A549 (cell line): ENCODE results near the gene ZNRF4. TPM values are rescaled to one million over a fixed set of nuclear protein-coding genes. Genes with fewer than 3 reads are reported as not detected.
"Not testable (repeated sequence)": the region's sequence is repeated elsewhere in the genome, so short reads cannot be mapped to it uniquely, and the experiment has no call there.

Source experiments
- ATAC-seq, 2 experiments: fragments of 200-7000 bp in 1 of 2; fragments of >200 bp in 1 of 2; cut with Nextera tagmentation in 1 of 2; cut with Tn5 transposase in 1 of 2; 3 replicates each; pipeline versions ENCODE4 v1.8.0 to v1.9.1; 2018 to 2020; ENCODE audit warnings: mild to moderate bottlenecking in 1 of 2, moderate library complexity in 1 of 2
- CTCF ChIA-PET: fragments of 300-600 bp; sonication (Branson Sonifier 250); formaldehyde crosslinking; extraction: SDS; loops from one replicate; lab custom pipeline; 2021; ENCODE audit warnings: antibody characterized with exemption, inconsistent platforms; lab: Yijun Ruan, JAX
- POLR2A ChIA-PET: fragments of 350-600 bp; formaldehyde crosslinking; extraction: SDS; loops from one replicate; lab custom pipeline; 2021; ENCODE audit warnings: antibody characterized with exemption, inconsistent platforms; lab: Yijun Ruan, JAX
- DNase-seq, 2 experiments: peaks; one replicate each; pipeline versions ENCODE4 v3.0.0 to v3.0.0-alpha.2; 2011 to 2016; ENCODE audit warnings: low read depth in 1 of 2, low spot score in 1 of 2
- FAIRE-seq: peaks from 2 replicates; lab custom pipeline; 2011; peaks lifted over from hg19 to GRCh38; lab: Jason Lieb, UNC
- H3K27ac ChIP-seq, 2 experiments: fragments of >200 bp; sonication (Bioruptor Twin); formaldehyde crosslinking; 3 replicates each; pipeline ENCODE4 v1.5.1; 2016 to 2017
- H3K4me1 ChIP-seq: fragments of >200 bp; sonication (Bioruptor Twin); formaldehyde crosslinking; 3 replicates; pipeline ENCODE4 v1.6.1; 2016
- H3K4me2 ChIP-seq: fragments of >200 bp; sonication (Bioruptor Twin); formaldehyde crosslinking; 3 replicates; pipeline ENCODE4 v1.6.1; 2016
- H3K4me3 ChIP-seq: fragments of >200 bp; sonication (Bioruptor Twin); formaldehyde crosslinking; 3 replicates; pipeline ENCODE4 v1.5.1; 2016
- H3K9me3 ChIP-seq: fragments of >200 bp; sonication (Bioruptor Twin); formaldehyde crosslinking; 3 replicates; pipeline ENCODE4 v1.6.1; 2016
- ATOH8 ChIP-seq: fragments of 250-450 bp; sonication (Bioruptor Pico); IDR thresholded peaks from 2 replicates; pipeline ENCODE4 v1.5.0; 2020; ENCODE audit warnings: low read depth, mild to moderate bottlenecking, moderate library complexity
- CHD2 ChIP-seq: fragments of 150-350 bp; IDR thresholded peaks from 2 replicates; pipeline ENCODE4 v1.6.1; 2014; ENCODE audit warnings: low read length; ENCODE audit not compliant: partially characterized antibody
- E2F6 ChIP-seq: IDR thresholded peaks from 2 replicates; pipeline ENCODE4 v1.6.1; 2012; ENCODE audit warnings: low read depth, borderline replicate concordance
- EP300 ChIP-seq, 2 experiments: fragments of >200 bp; sonication (Bioruptor Twin); formaldehyde crosslinking; IDR thresholded peaks; 2 replicates in 1 of 2; 3 replicates in 1 of 2; pipeline ENCODE4 v1.6.1; 2016 to 2017
- FOXS1 ChIP-seq: fragments of 250-450 bp; sonication (Bioruptor Pico); IDR thresholded peaks from 2 replicates; pipeline ENCODE4 v1.5.0; 2020; ENCODE audit warnings: mild to moderate bottlenecking, moderate library complexity
- HDAC2 ChIP-seq: fragments of 200-600 bp; sonication (generic); IDR thresholded peaks from 2 replicates; pipeline ENCODE4 v1.6.1; 2016
- HEYL ChIP-seq: fragments of 250-450 bp; sonication (Bioruptor Pico); IDR thresholded peaks from 2 replicates; pipeline ENCODE4 v1.8.0; 2021; ENCODE audit warnings: mild to moderate bottlenecking, moderate library complexity
- HOXA7 ChIP-seq: fragments of 250-450 bp; sonication (Bioruptor Pico); IDR thresholded peaks from 2 replicates; pipeline ENCODE4 v1.5.0; 2020; ENCODE audit warnings: mild to moderate bottlenecking, moderate library complexity
- MYC ChIP-seq: IDR thresholded peaks from 2 replicates; pipeline ENCODE4 v1.6.1; 2012; ENCODE audit warnings: mild to moderate bottlenecking, inconsistent platforms, low read length, improper control_type of control experiment, borderline replicate concordance
- NFE2L2 ChIP-seq: fragments of 150-350 bp; conservative IDR thresholded peaks from 2 replicates; pipeline ENCODE4 v1.6.1; 2014; ENCODE audit warnings: low read length
- RCOR1 ChIP-seq: fragments of 150-350 bp; IDR thresholded peaks from 2 replicates; pipeline ENCODE4 v1.6.1; 2014; ENCODE audit warnings: antibody characterized with exemption, low read length, low read depth
- SREBF2 ChIP-seq: fragments of 450-650 bp; IDR thresholded peaks from 2 replicates; pipeline ENCODE4 v1.6.1; 2014; ENCODE audit warnings: mild to moderate bottlenecking, moderate library complexity
- TFCP2L1 ChIP-seq: fragments of 250-450 bp; sonication (Bioruptor Pico); IDR thresholded peaks from 2 replicates; pipeline ENCODE4 v1.5.0; 2021; ENCODE audit warnings: mild to moderate bottlenecking
- ZC3H11A ChIP-seq: fragments of 450-650 bp; IDR thresholded peaks from 2 replicates; pipeline ENCODE4 v1.6.1; 2014; ENCODE audit warnings: antibody characterized with exemption, mild to moderate bottlenecking
- ZFP36 ChIP-seq: fragments of 450-650 bp; IDR thresholded peaks from 2 replicates; pipeline ENCODE4 v1.6.1; 2014; ENCODE audit warnings: borderline replicate concordance; ENCODE audit not compliant: partially characterized antibody
- ZSCAN20 ChIP-seq: fragments of 250-450 bp; sonication (Bioruptor Pico); IDR thresholded peaks from 2 replicates; pipeline ENCODE4 v1.8.0; 2022; ENCODE audit warnings: mild to moderate bottlenecking, moderate library complexity
- WGBS: methylation state at CpG from one replicate; pipeline ENCODE4 v1.1.6; 2017; ENCODE audit errors: missing lambda C conversion rate; 5-methylcytosine and 5-hydroxymethylcytosine counted together
- polyA minus RNA-seq: library from RNA; depleted of rRNA, polyadenylated mRNA; stranded (reverse); fragments of >200 nt; gene quantifications from 2 replicates; pipeline ENCODE4 v1.2.3, GENCODE V29; 2011; rRNA and poly(A)+ RNA removed
- polyA plus RNA-seq, 4 experiments: library from polyadenylated mRNA; depleted of rRNA in 3 of 4; stranded (reverse); fragments of >200 nt; fragmentation: RNase III in 1 of 4; extraction: RNeasy Plus Mini Kit Qiagen cat#74134 plus additional on column Dnase treatment in 1 of 4; gene quantifications; 2 replicates in 3 of 4; 3 replicates in 1 of 4; pipeline ENCODE4 v1.2.3, GENCODE V29; 2011 to 2017
- TF ChIP-seq, protein P1 (sequence below): fragments of 200-600 bp; sonication (generic); IDR thresholded peaks from 2 replicates; pipeline ENCODE4 v1.6.1; 2016; ENCODE audit warnings: antibody characterized with exemption, mild to moderate bottlenecking, moderate library complexity

Gene ZNRF4, protein sequence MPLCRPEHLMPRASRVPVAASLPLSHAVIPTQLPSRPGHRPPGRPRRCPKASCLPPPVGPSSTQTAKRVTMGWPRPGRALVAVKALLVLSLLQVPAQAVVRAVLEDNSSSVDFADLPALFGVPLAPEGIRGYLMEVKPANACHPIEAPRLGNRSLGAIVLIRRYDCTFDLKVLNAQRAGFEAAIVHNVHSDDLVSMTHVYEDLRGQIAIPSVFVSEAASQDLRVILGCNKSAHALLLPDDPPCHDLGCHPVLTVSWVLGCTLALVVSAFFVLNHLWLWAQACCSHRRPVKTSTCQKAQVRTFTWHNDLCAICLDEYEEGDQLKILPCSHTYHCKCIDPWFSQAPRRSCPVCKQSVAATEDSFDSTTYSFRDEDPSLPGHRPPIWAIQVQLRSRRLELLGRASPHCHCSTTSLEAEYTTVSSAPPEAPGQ
- polyA plus RNA-seq (2011; rRNA removed) (not detected in 2 replicates), polyA plus RNA-seq (2017; fragmentation: RNase III; extraction: RNeasy Plus Mini Kit Qiagen cat#74134 plus additional on column Dnase treatment) (not detected in 3 replicates), polyA minus RNA-seq (not detected in 2 replicates)
- polyA plus RNA-seq (2012; cell fraction: cytosol; rRNA removed): not detected in 2 replicates
- 0.06 TPM in 1 of 2 replicates, not detected in the other for polyA plus RNA-seq (2012; cell fraction: nucleus; rRNA removed)

GRCh38 chr19:5455367-5456129, at the start of gene ZNRF4:
ZNRF4 (plus strand) TSS chr19:5455417; CDS start chr19:5455492, 75 bp downstream.
- ATAC-seq: no peak

DNA sequence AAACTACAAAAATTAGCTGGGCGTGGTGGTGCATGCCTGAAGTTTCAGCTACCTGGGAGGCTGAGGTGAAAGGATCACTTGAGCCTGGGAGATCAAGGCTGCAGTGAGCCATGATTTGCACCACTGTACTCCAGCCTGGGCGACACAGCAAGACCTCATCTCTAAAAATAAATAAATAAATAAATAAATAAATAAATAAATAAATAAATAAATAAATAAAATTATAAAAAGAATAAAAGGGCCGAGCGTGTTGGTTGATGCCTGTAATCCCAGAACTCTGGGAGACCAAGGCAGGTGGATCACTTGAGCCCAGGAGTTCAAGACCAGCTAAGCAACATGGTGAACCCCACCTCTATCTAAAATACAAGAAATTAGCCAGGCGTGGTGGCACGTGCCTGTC, 49.0 kb upstream of the ZNRF4 start:
- FAIRE-seq, H3K9me3 ChIP-seq, DNase-seq, H3K4me2 ChIP-seq, H3K4me3 ChIP-seq, CTCF ChIA-PET, POLR2A ChIA-PET, H3K4me1 ChIP-seq, H3K27ac ChIP-seq, ATAC-seq: not testable (repeated sequence)
- 13% methylated on average over 6 of the region's 6 CpGs for WGBS

More at GRCh38 chr19:5455367-5456129, at the start of gene ZNRF4:
- FAIRE-seq: no peak
- TF ChIP-seq NFE2L2 (no peak), FOXS1 (CRISPR knock-in tag) (no peak), ZFP36 (no peak), ZC3H11A (no peak), CHD2 (no peak), HOXA7 (CRISPR knock-in tag) (no peak), TFCP2L1 (CRISPR knock-in tag) (no peak), EP300 (IDR thresholded peaks at IDR 0.05) (no peak), ATOH8 (CRISPR knock-in tag) (no peak), HDAC2 (no peak), RCOR1 (no peak), ZSCAN20 (CRISPR knock-in tag) (no peak), MYC (no peak), E2F6 (no peak), HEYL (CRISPR knock-in tag) (no peak), SREBF2 (no peak)
- TF ChIP-seq, protein P1, sequence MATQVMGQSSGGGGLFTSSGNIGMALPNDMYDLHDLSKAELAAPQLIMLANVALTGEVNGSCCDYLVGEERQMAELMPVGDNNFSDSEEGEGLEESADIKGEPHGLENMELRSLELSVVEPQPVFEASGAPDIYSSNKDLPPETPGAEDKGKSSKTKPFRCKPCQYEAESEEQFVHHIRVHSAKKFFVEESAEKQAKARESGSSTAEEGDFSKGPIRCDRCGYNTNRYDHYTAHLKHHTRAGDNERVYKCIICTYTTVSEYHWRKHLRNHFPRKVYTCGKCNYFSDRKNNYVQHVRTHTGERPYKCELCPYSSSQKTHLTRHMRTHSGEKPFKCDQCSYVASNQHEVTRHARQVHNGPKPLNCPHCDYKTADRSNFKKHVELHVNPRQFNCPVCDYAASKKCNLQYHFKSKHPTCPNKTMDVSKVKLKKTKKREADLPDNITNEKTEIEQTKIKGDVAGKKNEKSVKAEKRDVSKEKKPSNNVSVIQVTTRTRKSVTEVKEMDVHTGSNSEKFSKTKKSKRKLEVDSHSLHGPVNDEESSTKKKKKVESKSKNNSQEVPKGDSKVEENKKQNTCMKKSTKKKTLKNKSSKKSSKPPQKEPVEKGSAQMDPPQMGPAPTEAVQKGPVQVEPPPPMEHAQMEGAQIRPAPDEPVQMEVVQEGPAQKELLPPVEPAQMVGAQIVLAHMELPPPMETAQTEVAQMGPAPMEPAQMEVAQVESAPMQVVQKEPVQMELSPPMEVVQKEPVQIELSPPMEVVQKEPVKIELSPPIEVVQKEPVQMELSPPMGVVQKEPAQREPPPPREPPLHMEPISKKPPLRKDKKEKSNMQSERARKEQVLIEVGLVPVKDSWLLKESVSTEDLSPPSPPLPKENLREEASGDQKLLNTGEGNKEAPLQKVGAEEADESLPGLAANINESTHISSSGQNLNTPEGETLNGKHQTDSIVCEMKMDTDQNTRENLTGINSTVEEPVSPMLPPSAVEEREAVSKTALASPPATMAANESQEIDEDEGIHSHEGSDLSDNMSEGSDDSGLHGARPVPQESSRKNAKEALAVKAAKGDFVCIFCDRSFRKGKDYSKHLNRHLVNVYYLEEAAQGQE: no peak
- TF ChIP-seq, all 56 proteins: peak for 0
- Histone ChIP-seq H3K27ac (no peak within 1 kb of the TSS), H3K4me3 (no peak within 1 kb of the TSS), H3K4me1 (no peaks in the 10 kb centered on the region), H3K9me3 (no peaks in the 10 kb centered on the region), H3K4me2 (no peak within 1 kb of the TSS)
- ChIA-PET CTCF (no interaction called here), POLR2A (no interaction called here)
- no peak for DNase-seq
- 74% methylated on average over 39 of the region's 62 CpGs for WGBS
